GM19463 (cell line): ENCODE results near the gene ARHGEF3.

Experiments used
- ATAC-seq: cut with Tn5 transposase; IDR thresholded peaks from one replicate; pipeline ENCODE4 v1.9.1; 2021; ENCODE audit warnings: mild to moderate bottlenecking, moderate library complexity; ENCODE audit not compliant: unreplicated experiment

ARHGEF3 gene

GRCh38 chr3:56691165-56692000 is 110.4 kb downstream of the ARHGEF3 start:
- ATAC-seq: no peak

DNA sequence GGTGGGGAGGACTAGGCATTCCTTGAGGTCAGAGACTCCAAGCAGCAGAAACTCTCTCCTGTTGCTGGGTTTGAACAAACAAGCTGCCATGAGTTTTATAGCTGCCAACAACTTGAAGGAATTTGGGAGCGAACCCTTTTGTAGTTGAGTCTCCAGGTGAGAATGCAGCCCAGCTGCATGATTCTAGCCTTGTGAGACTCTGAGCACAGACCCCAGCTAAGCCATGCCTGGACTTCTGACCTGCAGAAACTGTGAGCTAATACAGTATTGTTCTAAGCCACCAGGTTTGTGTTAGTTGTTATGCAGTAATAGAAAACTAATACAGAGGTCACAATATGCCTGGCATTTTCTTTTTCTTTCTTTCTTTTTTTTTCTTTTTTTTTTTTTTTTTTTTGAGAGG is 112.4 kb downstream of the ARHGEF3 start:
- ATAC-seq: no peak

DNA sequence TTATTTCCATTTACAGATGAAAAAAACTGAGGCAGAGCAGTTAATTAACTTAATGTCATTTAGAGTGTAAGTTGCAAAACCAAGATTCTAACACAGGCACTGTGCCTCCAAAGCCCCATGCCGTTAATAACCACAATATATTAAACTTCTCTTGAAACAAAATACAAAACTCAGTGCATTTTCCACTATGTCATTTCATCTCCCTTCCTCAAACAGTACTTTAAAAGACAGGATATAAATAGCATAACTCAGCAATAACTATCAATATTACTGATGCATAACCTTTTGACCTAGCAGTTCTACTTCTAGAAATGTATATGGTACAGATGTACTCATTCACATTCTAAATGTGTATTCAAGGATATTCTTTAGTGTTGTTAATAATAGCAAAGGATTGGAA is 113.6 kb downstream of the ARHGEF3 start:
- peak; percentile 47 for ATAC-seq

GRCh38 chr3:56684029-56684428 is 117.7 kb downstream of the ARHGEF3 start:
- ATAC-seq: no peak

DNA sequence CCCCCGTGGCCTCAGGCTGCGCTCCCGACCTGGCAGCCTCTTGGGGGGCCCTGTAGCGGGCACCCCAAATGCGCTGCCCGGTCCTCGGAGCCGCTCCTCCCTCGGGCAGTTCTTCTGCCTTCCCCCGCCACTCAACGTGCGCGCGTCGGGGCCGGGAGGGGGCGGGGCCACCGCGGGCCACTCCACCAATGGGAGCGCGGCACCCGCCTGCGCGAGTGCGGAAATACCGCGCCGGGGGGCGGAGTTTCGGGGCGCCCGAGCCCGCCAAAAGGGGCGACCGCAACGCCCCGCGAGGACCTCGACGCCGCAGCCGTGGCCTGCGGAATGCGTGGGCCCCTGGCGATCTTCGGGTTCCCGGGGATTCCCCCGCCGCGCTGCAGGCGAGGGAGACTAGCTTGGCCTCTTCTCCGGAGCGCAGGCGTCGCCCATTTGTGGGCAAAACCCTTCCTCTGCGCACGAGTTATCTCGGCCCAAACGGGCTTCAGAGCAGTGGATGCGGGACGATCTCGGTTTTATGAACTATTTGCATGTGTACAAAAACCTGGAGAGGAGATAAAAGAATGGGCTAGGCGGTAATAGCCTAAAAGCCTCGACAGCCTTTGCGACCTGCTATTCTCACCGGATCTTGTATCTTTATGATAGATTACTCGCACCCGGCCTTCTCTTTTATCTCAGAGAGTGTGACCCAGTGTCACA is 118.5 kb downstream of the ARHGEF3 start, which contains the start of gene TASOR:
Gene TASOR (minus strand): TSS at position 144 of the 696 bp plus-strand sequence. CDS start 259 bp downstream, outside the sequence.
- ATAC-seq: peak; percentile 78

DNA sequence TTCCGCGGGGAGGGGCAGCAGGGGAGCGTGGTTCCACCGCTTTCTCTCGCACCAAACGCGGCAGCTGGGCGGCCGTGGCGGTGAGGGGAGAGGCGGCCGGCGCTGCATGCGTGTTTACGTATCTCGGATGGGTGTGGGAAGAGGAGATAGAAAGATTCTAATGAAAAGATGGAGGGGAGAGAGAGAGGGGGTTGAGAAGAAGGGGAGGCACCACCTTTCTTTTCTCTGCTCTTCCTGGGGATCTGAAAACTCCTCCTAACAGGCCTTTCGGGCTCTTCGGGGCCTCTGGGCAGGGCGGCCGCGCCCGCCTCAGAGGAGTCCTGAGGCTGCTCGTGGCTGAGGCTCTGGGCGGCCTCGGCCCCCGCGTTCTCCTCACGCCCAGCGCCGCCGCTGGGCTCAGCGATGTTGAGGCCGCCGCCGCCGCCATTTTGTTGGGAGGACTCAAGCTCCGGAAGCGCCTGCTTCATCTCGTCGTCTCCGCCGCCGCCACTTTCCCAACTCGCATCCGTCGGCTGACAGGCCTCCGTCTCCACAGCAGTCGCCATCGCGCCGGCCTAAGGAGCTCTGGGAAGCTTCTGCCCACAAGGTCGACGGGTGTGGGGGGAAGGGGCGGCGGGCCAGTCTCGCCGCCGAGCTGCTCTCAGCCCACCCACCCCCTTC is 119.2 kb downstream of the ARHGEF3 start:
- ATAC-seq: peak; percentile 67

DNA sequence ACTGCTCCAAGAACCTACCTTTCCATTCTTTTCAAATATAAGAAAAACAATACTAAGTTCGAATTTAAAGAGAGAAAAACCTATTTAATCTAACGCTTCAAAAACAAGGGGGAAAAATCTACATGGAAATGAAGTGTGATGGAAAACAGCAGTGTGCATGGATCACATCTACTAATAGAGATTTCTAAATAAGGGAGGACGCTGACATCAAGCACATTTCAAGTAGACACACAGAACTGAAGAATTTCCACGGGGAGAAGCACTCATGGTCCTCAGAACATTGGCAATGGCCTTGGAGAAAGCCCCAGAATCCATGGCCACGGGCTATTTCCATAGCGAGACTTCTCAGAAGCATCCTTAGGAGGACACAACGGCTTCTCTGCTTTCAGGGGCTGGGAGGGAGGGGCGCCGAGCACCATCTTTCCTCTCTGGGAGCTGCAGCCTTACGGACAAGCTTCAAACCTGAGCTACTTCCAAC is 119.7 kb downstream of the ARHGEF3 start:
- no peak for ATAC-seq

DNA sequence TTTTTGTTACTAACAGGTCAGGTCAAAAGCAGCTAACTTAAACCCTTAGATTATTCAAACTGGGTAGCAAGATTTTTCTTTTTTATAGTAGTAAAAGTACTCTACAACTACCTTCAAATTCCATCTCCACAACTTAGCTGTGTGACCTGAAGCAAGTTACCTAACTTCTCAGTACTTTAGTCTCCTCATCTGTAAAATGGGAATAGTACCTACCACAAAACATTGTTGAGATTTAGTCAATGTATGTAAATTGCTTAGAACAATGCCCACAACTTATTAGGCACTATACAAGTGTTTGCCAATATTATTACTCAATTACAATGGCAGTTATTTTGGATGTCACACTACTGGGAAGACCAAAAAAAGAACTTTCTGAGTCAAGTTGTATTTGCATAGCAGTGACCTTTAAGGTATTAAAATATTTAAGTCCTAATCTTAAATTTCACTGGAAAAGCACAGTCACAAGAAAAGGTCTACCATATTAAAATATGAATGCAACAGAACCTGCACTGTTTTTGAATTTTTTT is 121.6 kb downstream of the ARHGEF3 start:
- ATAC-seq: no peak
